Stomach (tissue), 9 donors: ENCODE measurements around the gene ALDH16A1. TPM values are rescaled to one million over a fixed set of nuclear protein-coding genes. Genes with fewer than 3 reads are reported as not detected.

Source experiments
- DNase-seq, 2 donors: peaks; one replicate each; pipeline versions ENCODE4 v3.0.0 to v3.0.0-alpha.2; 2013 to 2019
- H3K27ac ChIP-seq, 5 donors: fragments of 200-600 bp in 4 of 5; sonication (generic) in 4 of 5; one replicate each; pipeline ENCODE4 v1.5.1; 2013 to 2019; ENCODE audit warnings: mild to moderate bottlenecking in 1 of 5, moderate library complexity in 1 of 5
- H3K27me3 ChIP-seq, 3 donors: fragments of 200-600 bp; sonication (generic); one replicate each; pipeline ENCODE4 v1.5.1; 2017 to 2019; ENCODE audit warnings: mixed run types in 1 of 3
- H3K36me3 ChIP-seq, 4 donors: fragments of 200-600 bp; sonication (generic); 1 replicate in 3 of 4; 2 replicates in 1 of 4; pipeline ENCODE4 v1.5.1; 2016 to 2019
- H3K4me1 ChIP-seq, 4 donors: fragments of 200-600 bp; sonication (generic); one replicate each; pipeline ENCODE4 v1.5.1; 2016 to 2019
- H3K4me3 ChIP-seq, 4 donors: fragments of 200-600 bp; sonication (generic) in 3 of 4; one replicate each; pipeline ENCODE4 v1.5.1; 2016 to 2019; ENCODE audit warnings: mild to moderate bottlenecking in 1 of 4
- H3K9me3 ChIP-seq, 4 donors: fragments of 200-600 bp; sonication (generic); one replicate each; pipeline ENCODE4 v1.5.1; 2016 to 2019
- CTCF ChIP-seq, 7 experiments: fragments of 450-650 bp in 4 of 7; fragments of 200-600 bp in 3 of 7; sonication (generic) in 3 of 7; IDR thresholded peaks; one replicate each; pipeline ENCODE4 v1.5.1; 2016 to 2019; ENCODE audit warnings: antibody characterized with exemption in 7 of 7, control low read depth in 2 of 7, mild to moderate bottlenecking in 1 of 7
- EP300 ChIP-seq: sonication (generic); formaldehyde crosslinking; IDR thresholded peaks from one replicate; pipeline ENCODE4 v1.6.1; 2017; ENCODE audit warnings: antibody characterized with exemption
- POLR2A ChIP-seq, 4 donors: fragments of 450-650 bp; IDR thresholded peaks; one replicate each; pipeline ENCODE4 v1.6.1; 2016; ENCODE audit warnings: antibody characterized with exemption in 4 of 4, control low read depth in 2 of 4, mild to moderate bottlenecking in 1 of 4, moderate library complexity in 1 of 4
- POLR2AphosphoS5 ChIP-seq, 3 donors: sonication (generic); formaldehyde crosslinking; IDR thresholded peaks; one replicate each; pipeline ENCODE4 v1.6.1; 2016; ENCODE audit warnings: antibody characterized with exemption in 3 of 3
- WGBS, 5 donors: extraction: QIAGEN DNeasy Blood & Tissue Kit in 3 of 5; methylation state at CpG; one replicate each; pipeline versions ENCODE4 v1.1.5 to v1.1.7; 2013 to 2018; 5-methylcytosine and 5-hydroxymethylcytosine counted together
- intact Hi-C: fragments of 100-400 bp; cut with DNase I; formaldehyde crosslinking; loops from one replicate; pipeline ENCODE4 v1.15.1; 2023; ENCODE audit warnings: low total_unique reads
- polyA plus RNA-seq, 3 donors: library from polyadenylated mRNA; stranded (reverse); fragments of 200-250 nt; gene quantifications; one replicate each; pipeline ENCODE4 v1.2.3, GENCODE V29; 2013
- total RNA-seq, 5 donors: library from RNA; depleted of rRNA; stranded (reverse); fragments of >200 nt; gene quantifications; one replicate each; pipeline versions ENCODE4 v1.1.0 to v1.2.3, GENCODE V29; 2014 to 2016
- donor health status: healthy with polysubstance abuse.
- donor health status: Bipolar disorder and iron deficiency.
- donor health status: healthy.

The ALDH16A1 gene
- total and polyA plus RNA-seq, 8 donors: 27.9 to 198 (median 42.5) TPM

GRCh38 chr19:49473868-49474541 lies 21.0 kb downstream of the ALDH16A1 start, which contains the start of gene FLT3LG:
FLT3LG (plus strand) TSS chr19:49474215; CDS start chr19:49474640, 425 bp downstream.
- Histone ChIP-seq H3K36me3 (peaks cover 0 to 11% (median 7%) of the 10 kb centered on the region in 4 donors), H3K9me3 (no peaks in the 10 kb centered on the region), H3K4me3 (peak within 1 kb of the TSS; percentile 67 to 89 (median 70)), H3K27me3 (no peaks in the 10 kb centered on the region), H3K4me1 (peaks cover 6 to 58% (median 36%) of the 10 kb centered on the region in 4 donors), H3K27ac (peak within 1 kb of the TSS; percentile 59 to 92 (median 88))
- peak; percentile 79 to 94 for DNase-seq
- 1 to 5% (median 1%) methylated on average over 21 to 33 of the region's 33 CpGs for WGBS, 5 donors
- intact Hi-C loops: no loop called here
- TF ChIP-seq EP300 (no peak), POLR2A (IDR thresholded peaks at IDR 0.05) (no peak), POLR2AphosphoS5 (IDR thresholded peaks at IDR 0.05) (peak in 2 of 3 donors; percentile 37 to 75), CTCF (IDR thresholded peaks at IDR 0.05) (peak in 6 of 7 experiments; percentile 64 to 100 (median 98))

GRCh38 chr19:49474542-49474924 lies 21.5 kb downstream of the ALDH16A1 start:
- WGBS, 5 donors: 9 to 21% (median 13%) methylated on average over 11 of the region's 11 CpGs
- no peaks in the 10 kb centered on the region for H3K9me3 ChIP-seq
- no peak for TF ChIP-seq POLR2AphosphoS5 (IDR thresholded peaks at IDR 0.05)
- TF ChIP-seq EP300: no peak
- TF ChIP-seq CTCF (IDR thresholded peaks at IDR 0.05): no peak
- TF ChIP-seq POLR2A (IDR thresholded peaks at IDR 0.05): no peak
- peaks cover 0 to 8% (median 7%) of the 10 kb centered on the region in 4 donors for H3K36me3 ChIP-seq
- H3K4me3 ChIP-seq: peak overlapping the region; percentile 67 to 89 (median 70)
- H3K27ac ChIP-seq: peak overlapping the region; percentile 59 to 92 (median 88)
- peaks cover 6 to 55% (median 35%) of the 10 kb centered on the region in 4 donors for H3K4me1 ChIP-seq
- no peaks in the 10 kb centered on the region for H3K27me3 ChIP-seq
- DNase-seq: no peak
- intact Hi-C loops: no loop called here

GRCh38 chr19:49475191-49475917 lies 22.3 kb downstream of the ALDH16A1 start:
- intact Hi-C loops: no loop called here
- H3K4me3 ChIP-seq: peak overlapping the region; percentile 0 to 89 (median 70)
- H3K9me3 ChIP-seq: no peaks in the 10 kb centered on the region
- peak in 1 of 2 donors; percentile 53 for DNase-seq
- H3K27ac ChIP-seq: peak overlapping the region; percentile 5 to 92 (median 88)
- H3K27me3 ChIP-seq: no peaks in the 10 kb centered on the region
- 54 to 70% (median 64%) methylated on average over 15 of the region's 15 CpGs for WGBS, 5 donors
- H3K36me3 ChIP-seq: peaks cover 0 to 4% (median 4%) of the 10 kb centered on the region in 4 donors
- H3K4me1 ChIP-seq: peaks cover 6 to 48% (median 35%) of the 10 kb centered on the region in 4 donors
- TF ChIP-seq CTCF (IDR thresholded peaks at IDR 0.05) (no peak), EP300 (no peak), POLR2A (IDR thresholded peaks at IDR 0.05) (no peak), POLR2AphosphoS5 (IDR thresholded peaks at IDR 0.05) (no peak)
